ENCODE data around the gene IL1RAPL1.

IL1RAPL1 gene

GRCh38 chrX:28675173-28675572, 87.9 kb downstream of the IL1RAPL1 start:
- Histone ChIP-seq H3K27me3 (ENCODE audit: control insufficient read depth, insufficient read depth, low read length) (no peaks in the 10 kb centered on the region; the same call in 1 of the 2 replicates), H3K4me1 (ENCODE audit: control insufficient read depth, insufficient read depth, low read length) (peaks cover 9% of the 10 kb centered on the region), H3K27ac (ENCODE audit: low read depth, low read length) (no peak overlapping the region), H3K9ac (ENCODE audit: low read depth, low read length) (no peak overlapping the region), H3K9me3 (ENCODE audit: control insufficient read depth, insufficient read depth, low read length) (no peaks in the 10 kb centered on the region), H3K4me3 (ENCODE audit: low read depth, low read length) (no peak overlapping the region), H3K36me3 (ENCODE audit: control insufficient read depth, insufficient read depth, low read length) (no peaks in the 10 kb centered on the region)

DNA sequence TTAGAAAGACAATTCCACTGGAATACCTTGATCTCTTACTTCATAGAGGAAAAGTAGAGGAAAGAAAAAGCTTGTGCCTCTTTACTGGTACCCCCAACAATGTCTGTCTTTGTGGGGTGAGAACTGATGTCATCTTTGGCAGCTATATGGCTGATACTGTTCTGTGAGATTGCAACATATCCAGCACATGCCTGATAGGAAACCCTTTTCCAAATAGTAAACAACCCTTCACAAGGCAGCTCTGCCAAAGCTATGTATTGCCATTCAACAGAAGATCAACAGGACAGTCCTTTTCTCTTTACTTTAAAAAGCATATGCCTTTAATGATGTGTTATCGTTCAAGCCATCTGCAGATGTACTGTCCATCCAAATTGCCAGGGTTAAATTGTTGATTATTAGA, 105.9 kb downstream of the IL1RAPL1 start:
- Histone ChIP-seq H3K9me3 (ENCODE audit: control insufficient read depth, insufficient read depth, low read length) (no peaks in the 10 kb centered on the region), H3K9ac (ENCODE audit: low read depth, low read length) (no peak overlapping the region), H3K27ac (ENCODE audit: low read depth, low read length) (no peak overlapping the region), H3K36me3 (ENCODE audit: control insufficient read depth, insufficient read depth, low read length) (no peaks in the 10 kb centered on the region), H3K4me1 (ENCODE audit: control insufficient read depth, insufficient read depth, low read length) (no peaks in the 10 kb centered on the region), H3K4me3 (ENCODE audit: low read depth, low read length) (no peak overlapping the region), H3K27me3 (ENCODE audit: control insufficient read depth, insufficient read depth, low read length) (no peaks in the 10 kb centered on the region)

DNA sequence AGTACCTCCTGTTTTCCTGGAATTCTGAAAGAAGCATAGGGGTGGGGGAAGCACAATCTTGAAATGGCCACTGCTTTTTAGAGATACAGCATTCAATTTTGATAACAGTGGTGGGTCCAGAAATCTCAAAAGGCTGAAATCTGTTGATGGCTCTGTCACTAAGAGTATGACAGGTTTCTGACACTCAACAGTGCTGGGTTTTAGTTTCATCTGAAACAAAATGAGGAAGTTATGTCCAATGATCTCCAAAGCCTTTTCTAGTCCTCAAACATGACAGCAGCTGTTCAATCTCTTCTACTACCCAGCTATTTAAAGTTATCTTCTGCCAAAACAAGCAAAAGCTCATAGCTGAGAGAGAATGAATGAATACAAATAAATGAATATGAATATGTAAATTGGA, 110.5 kb downstream of the IL1RAPL1 start:
- H3K27me3 ChIP-seq (ENCODE audit: control insufficient read depth, insufficient read depth, low read length) = no peaks in the 10 kb centered on the region
- H3K9ac ChIP-seq (ENCODE audit: low read depth, low read length) = no peak overlapping the region
- no peak overlapping the region for H3K27ac ChIP-seq (ENCODE audit: low read depth, low read length)
- no peaks in the 10 kb centered on the region for H3K9me3 ChIP-seq (ENCODE audit: control insufficient read depth, insufficient read depth, low read length)
- no peaks in the 10 kb centered on the region for H3K4me1 ChIP-seq (ENCODE audit: control insufficient read depth, insufficient read depth, low read length)
- H3K36me3 ChIP-seq (ENCODE audit: control insufficient read depth, insufficient read depth, low read length) = no peaks in the 10 kb centered on the region
- H3K4me3 ChIP-seq (ENCODE audit: low read depth, low read length) = no peak overlapping the region

DNA sequence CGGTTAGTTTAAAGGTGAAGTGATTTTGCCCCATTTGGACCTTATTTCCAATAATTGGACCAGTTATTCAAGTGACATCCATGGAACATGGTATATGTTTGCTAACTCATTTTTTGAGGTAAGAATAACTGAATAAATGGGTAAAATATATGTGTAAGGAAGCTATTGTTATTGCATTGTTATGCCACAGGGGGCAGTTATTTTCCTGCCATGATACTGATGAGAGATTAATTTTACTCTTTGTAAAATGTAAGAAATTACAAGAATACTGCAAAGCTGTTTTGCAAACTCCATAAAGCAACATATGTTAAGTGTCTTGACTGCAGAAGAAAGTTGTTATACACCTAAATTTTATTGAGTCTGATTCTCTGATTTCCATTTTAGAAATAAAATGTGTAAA, 114.0 kb downstream of the IL1RAPL1 start:
- H3K27me3 ChIP-seq (ENCODE audit: control insufficient read depth, insufficient read depth, low read length) = no peaks in the 10 kb centered on the region
- no peak overlapping the region for H3K27ac ChIP-seq (ENCODE audit: low read depth, low read length)
- no peaks in the 10 kb centered on the region for H3K36me3 ChIP-seq (ENCODE audit: control insufficient read depth, insufficient read depth, low read length)
- H3K9me3 ChIP-seq (ENCODE audit: control insufficient read depth, insufficient read depth, low read length) = no peaks in the 10 kb centered on the region
- H3K4me3 ChIP-seq (ENCODE audit: low read depth, low read length) = no peak overlapping the region
- H3K9ac ChIP-seq (ENCODE audit: low read depth, low read length) = no peak overlapping the region
- no peaks in the 10 kb centered on the region for H3K4me1 ChIP-seq (ENCODE audit: control insufficient read depth, insufficient read depth, low read length)

- Histone ChIP-seq H3K9me3 (ENCODE audit: control insufficient read depth, insufficient read depth, low read length) (no peaks in the 10 kb centered on the region), H3K9ac (ENCODE audit: low read depth, low read length) (no peak overlapping the region), H3K27ac (ENCODE audit: low read depth, low read length) (no peak overlapping the region), H3K4me1 (ENCODE audit: control insufficient read depth, insufficient read depth, low read length) (no peaks in the 10 kb centered on the region), H3K36me3 (ENCODE audit: control insufficient read depth, insufficient read depth, low read length) (no peaks in the 10 kb centered on the region), H3K4me3 (ENCODE audit: low read depth, low read length) (no peak overlapping the region), H3K27me3 (ENCODE audit: control insufficient read depth, insufficient read depth, low read length) (no peaks in the 10 kb centered on the region)
These were observed 119.7 kb downstream of the IL1RAPL1 start for GRCh38 chrX:28706964-28707363.

GRCh38 chrX:28709421-28709820, 122.2 kb downstream of the IL1RAPL1 start:
- Histone ChIP-seq H3K9me3 (ENCODE audit: control insufficient read depth, insufficient read depth, low read length) (no peaks in the 10 kb centered on the region), H3K27ac (ENCODE audit: low read depth, low read length) (no peak overlapping the region), H3K4me3 (ENCODE audit: low read depth, low read length) (no peak overlapping the region)

GRCh38 chrX:28717864-28718263, 130.6 kb downstream of the IL1RAPL1 start:
- H3K4me1 ChIP-seq (ENCODE audit: control insufficient read depth, insufficient read depth, low read length) = no peaks in the 10 kb centered on the region
- H3K36me3 ChIP-seq (ENCODE audit: control insufficient read depth, insufficient read depth, low read length) = no peaks in the 10 kb centered on the region
- H3K27me3 ChIP-seq (ENCODE audit: control insufficient read depth, insufficient read depth, low read length) = no peaks in the 10 kb centered on the region
- H3K9me3 ChIP-seq (ENCODE audit: control insufficient read depth, insufficient read depth, low read length) = no peaks in the 10 kb centered on the region
- no peak overlapping the region for H3K4me3 ChIP-seq (ENCODE audit: low read depth, low read length)
- no peak overlapping the region for H3K27ac ChIP-seq (ENCODE audit: low read depth, low read length)
- H3K9ac ChIP-seq (ENCODE audit: low read depth, low read length) = no peak overlapping the region

More at GRCh38 chrX:28709421-28709820, 122.2 kb downstream of the IL1RAPL1 start:
- no peaks in the 10 kb centered on the region for H3K27me3 ChIP-seq (ENCODE audit: control insufficient read depth, insufficient read depth, low read length)
- H3K9ac ChIP-seq (ENCODE audit: low read depth, low read length) = no peak overlapping the region
- no peaks in the 10 kb centered on the region for H3K36me3 ChIP-seq (ENCODE audit: control insufficient read depth, insufficient read depth, low read length)
- H3K4me1 ChIP-seq (ENCODE audit: control insufficient read depth, insufficient read depth, low read length) = no peaks in the 10 kb centered on the region

DNA sequence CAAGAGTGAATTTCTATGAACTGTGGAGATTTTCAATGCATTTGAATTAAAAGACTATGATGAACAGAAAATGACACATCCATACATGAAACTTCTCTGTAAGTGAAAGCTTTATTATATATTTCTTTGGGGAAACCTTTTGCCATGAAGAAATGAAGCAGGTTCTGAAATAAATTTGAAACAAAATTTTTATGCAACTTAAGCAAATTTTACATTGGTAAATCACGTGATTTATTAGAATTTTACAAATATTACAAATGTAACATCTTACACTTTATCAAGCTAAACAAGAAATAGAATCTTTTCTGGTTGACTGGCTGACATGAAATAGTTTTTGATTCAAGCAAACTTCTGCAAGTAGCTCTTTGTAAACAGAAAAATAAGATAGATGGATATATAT, 131.2 kb downstream of the IL1RAPL1 start:
- no peaks in the 10 kb centered on the region for H3K4me1 ChIP-seq (ENCODE audit: control insufficient read depth, insufficient read depth, low read length)
- no peaks in the 10 kb centered on the region for H3K9me3 ChIP-seq (ENCODE audit: control insufficient read depth, insufficient read depth, low read length)
- no peaks in the 10 kb centered on the region for H3K27me3 ChIP-seq (ENCODE audit: control insufficient read depth, insufficient read depth, low read length)
- H3K9ac ChIP-seq (ENCODE audit: low read depth, low read length) = no peak overlapping the region
- no peak overlapping the region for H3K27ac ChIP-seq (ENCODE audit: low read depth, low read length)
- H3K4me3 ChIP-seq (ENCODE audit: low read depth, low read length) = no peak overlapping the region
- no peaks in the 10 kb centered on the region for H3K36me3 ChIP-seq (ENCODE audit: control insufficient read depth, insufficient read depth, low read length)

GRCh38 chrX:28719620-28720019, 132.4 kb downstream of the IL1RAPL1 start:
- H3K27me3 ChIP-seq (ENCODE audit: control insufficient read depth, insufficient read depth, low read length) = no peaks in the 10 kb centered on the region

DNA sequence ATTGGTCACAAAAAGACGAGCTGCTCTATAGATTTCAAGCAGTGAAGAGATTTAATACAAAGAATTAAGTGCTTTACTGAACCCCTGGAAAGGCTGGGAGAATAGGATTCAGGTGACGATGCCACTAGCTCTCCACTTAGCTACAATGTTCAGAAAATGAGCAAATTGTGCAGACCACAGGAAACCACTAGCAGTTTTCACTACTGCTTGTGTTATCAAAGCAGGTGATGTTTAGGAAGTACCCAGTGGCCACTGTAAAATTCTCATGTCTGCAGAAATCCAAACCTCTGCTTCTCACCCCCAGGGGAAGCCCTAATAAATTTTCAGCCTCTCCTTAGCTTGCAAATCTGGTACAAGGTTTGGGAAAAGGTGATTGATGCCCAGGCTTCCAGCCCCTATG, 165.1 kb downstream of the IL1RAPL1 start:
- Histone ChIP-seq H3K9me3 (ENCODE audit: control insufficient read depth, insufficient read depth, low read length) (no peaks in the 10 kb centered on the region), H3K9ac (ENCODE audit: low read depth, low read length) (no peak overlapping the region), H3K36me3 (ENCODE audit: control insufficient read depth, insufficient read depth, low read length) (no peaks in the 10 kb centered on the region), H3K27ac (ENCODE audit: low read depth, low read length) (no peak overlapping the region), H3K4me1 (ENCODE audit: control insufficient read depth, insufficient read depth, low read length) (no peaks in the 10 kb centered on the region; the same call in 1 of the 2 replicates), H3K4me3 (ENCODE audit: low read depth, low read length) (no peak overlapping the region), H3K27me3 (ENCODE audit: control insufficient read depth, insufficient read depth, low read length) (no peaks in the 10 kb centered on the region)

More at GRCh38 chrX:28719620-28720019, 132.4 kb downstream of the IL1RAPL1 start:
- no peaks in the 10 kb centered on the region for H3K9me3 ChIP-seq (ENCODE audit: control insufficient read depth, insufficient read depth, low read length)
- H3K9ac ChIP-seq (ENCODE audit: low read depth, low read length) = no peak overlapping the region
- H3K27ac ChIP-seq (ENCODE audit: low read depth, low read length) = no peak overlapping the region
- no peaks in the 10 kb centered on the region for H3K4me1 ChIP-seq (ENCODE audit: control insufficient read depth, insufficient read depth, low read length)
- H3K36me3 ChIP-seq (ENCODE audit: control insufficient read depth, insufficient read depth, low read length) = no peaks in the 10 kb centered on the region
- H3K4me3 ChIP-seq (ENCODE audit: low read depth, low read length) = no peak overlapping the region

GRCh38 chrX:28756175-28756574, 168.9 kb downstream of the IL1RAPL1 start:
- H3K9me3 ChIP-seq (ENCODE audit: control insufficient read depth, insufficient read depth, low read length) = no peaks in the 10 kb centered on the region
- H3K4me1 ChIP-seq (ENCODE audit: control insufficient read depth, insufficient read depth, low read length) = no peaks in the 10 kb centered on the region
- H3K9ac ChIP-seq (ENCODE audit: low read depth, low read length) = no peak overlapping the region
- H3K27me3 ChIP-seq (ENCODE audit: control insufficient read depth, insufficient read depth, low read length) = no peaks in the 10 kb centered on the region
- H3K36me3 ChIP-seq (ENCODE audit: control insufficient read depth, insufficient read depth, low read length) = no peaks in the 10 kb centered on the region
- H3K27ac ChIP-seq (ENCODE audit: low read depth, low read length) = no peak overlapping the region
- H3K4me3 ChIP-seq (ENCODE audit: low read depth, low read length) = no peak overlapping the region

- Histone ChIP-seq H3K4me3 (ENCODE audit: low read depth, low read length) (no peak overlapping the region), H3K9me3 (ENCODE audit: control insufficient read depth, insufficient read depth, low read length) (no peaks in the 10 kb centered on the region), H3K4me1 (ENCODE audit: control insufficient read depth, insufficient read depth, low read length) (no peaks in the 10 kb centered on the region), H3K27me3 (ENCODE audit: control insufficient read depth, insufficient read depth, low read length) (no peaks in the 10 kb centered on the region), H3K36me3 (ENCODE audit: control insufficient read depth, insufficient read depth, low read length) (no peaks in the 10 kb centered on the region), H3K9ac (ENCODE audit: low read depth, low read length) (no peak overlapping the region), H3K27ac (ENCODE audit: low read depth, low read length) (no peak overlapping the region)
These were observed 169.4 kb downstream of the IL1RAPL1 start for GRCh38 chrX:28756647-28757046.
